CD4-positive, alpha-beta T cell treated with Interleukin-15 for 1 hour (primary cell): ENCODE data around the gene SCLY.
A peak's percentile ranks its signal among the peaks of the same experiment; 100 is the strongest.

Source experiments
- DNase-seq: peaks from one replicate; pipeline ENCODE4 v3.0.0-alpha.2; 2020

SCLY gene

DNA sequence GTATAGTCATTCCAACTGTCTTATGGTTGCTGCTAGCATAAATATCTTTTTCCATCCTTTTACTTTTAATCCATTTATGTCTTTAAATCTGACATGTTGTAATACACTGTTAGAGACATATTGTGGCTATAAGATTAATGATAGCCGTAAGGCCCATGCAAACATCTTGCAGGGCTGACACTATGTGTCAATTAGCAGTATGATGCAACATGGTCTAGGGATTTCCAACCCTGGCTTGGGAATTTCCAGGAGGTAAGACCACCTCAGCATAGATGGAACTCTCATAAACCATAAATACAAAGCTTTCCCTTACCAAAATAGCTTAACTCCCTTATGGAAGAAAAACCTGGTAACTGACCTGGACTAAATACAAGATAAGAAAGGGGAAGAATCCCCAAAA lies 16.5 kb downstream of the SCLY start:
- DNase-seq = no peak

DNA sequence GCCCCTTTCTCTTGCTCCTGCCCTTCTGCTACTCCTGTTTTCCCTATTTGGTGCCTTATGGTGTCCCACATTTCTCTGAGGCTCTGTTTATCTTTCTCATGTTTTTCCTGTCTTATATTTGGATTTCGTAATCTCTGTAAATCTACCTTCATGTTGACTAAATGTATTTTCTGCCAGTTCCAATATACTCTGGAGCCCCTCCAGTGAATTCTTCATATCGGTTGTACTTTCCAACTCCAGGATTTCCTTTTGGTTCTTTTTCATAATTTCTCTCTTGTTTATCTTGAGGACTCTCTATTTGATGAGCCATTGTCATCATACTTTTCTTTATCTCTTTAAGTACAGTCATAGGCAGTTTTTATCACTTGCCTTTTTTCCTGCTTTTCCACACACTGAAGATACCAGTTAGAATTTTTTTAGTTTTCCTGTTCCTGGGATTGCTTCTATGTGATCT lies 19.1 kb downstream of the SCLY start:
- DNase-seq = no peak

DNA sequence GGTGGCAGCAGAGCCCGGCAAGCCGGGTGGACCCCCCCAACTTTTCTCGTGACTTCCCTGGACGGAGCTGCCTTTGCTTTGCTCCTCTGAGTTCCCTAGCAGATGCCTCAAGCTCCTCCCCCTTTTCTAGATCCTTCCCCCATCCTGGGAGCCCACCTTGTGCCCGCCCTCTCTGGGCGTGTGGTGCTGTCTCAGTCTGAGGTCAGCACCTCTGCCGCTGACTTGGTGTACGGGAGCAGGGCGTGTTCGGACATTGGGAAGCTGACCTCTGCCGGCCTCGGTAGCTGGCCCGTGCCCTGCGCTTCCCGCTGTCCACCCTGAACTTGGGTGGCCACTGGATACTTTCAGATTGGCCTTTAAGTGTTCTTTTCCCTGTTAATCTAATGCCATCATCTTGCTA lies 19.7 kb downstream of the SCLY start:
- no peak for DNase-seq

DNA sequence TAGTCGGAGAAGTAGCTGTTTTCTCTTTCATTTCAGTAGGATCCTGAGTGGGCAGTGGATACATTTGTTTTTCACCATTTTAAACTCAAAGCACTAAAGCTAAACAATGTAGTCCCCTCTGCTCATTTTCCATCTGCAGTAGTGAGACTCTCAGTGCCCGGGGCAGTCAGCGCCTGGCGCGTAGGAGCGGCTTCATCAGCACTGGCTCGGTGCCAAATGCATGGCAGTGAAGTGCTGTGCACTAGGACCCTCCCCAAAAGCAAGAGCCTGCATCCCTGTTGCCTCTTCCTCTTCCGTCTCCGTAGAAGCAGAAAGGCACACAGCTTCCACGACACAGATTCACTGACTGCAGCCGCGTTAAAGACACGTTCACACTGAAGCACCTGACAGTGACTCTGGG lies 20.3 kb downstream of the SCLY start:
- DNase-seq = no peak

DNA sequence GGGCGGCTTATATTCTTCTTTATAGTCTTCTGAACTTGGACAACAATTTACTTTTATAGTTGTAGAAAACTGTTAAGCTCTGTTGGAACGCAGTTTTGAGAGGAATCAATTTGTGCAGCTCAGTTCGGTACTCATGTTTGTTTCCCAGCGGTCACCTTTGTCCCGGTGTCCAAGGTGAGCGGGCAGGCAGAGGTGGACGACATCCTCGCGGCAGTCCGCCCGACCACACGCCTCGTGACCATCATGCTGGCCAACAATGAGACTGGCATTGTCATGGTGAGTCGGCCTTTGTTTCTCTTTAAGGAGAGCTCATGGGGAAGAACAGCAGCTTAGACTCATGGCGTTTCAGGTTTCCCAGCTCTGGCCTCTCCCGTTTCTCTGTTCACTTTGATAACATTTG lies 20.8 kb downstream of the SCLY start:
- no peak for DNase-seq

DNA sequence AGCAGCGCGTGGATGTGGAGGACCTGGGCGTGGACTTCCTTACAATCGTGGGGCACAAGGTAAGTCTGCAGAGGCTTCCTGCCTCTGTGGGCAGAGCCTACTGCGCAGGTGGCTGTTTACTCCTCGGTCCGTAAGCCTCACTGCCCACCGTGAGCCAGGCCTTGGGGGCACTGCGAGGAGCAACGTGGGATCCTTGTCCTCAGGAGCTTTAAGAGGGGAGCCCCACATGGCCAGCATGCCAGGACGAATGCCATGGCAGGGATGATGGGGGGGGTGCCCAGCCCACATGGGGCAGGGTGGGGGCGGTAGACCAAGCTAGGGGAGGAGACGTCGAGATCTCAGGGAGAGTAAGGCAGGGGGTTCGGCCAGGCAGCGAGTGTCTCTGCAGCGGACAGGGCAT lies 21.4 kb downstream of the SCLY start:
- no peak for DNase-seq

DNA sequence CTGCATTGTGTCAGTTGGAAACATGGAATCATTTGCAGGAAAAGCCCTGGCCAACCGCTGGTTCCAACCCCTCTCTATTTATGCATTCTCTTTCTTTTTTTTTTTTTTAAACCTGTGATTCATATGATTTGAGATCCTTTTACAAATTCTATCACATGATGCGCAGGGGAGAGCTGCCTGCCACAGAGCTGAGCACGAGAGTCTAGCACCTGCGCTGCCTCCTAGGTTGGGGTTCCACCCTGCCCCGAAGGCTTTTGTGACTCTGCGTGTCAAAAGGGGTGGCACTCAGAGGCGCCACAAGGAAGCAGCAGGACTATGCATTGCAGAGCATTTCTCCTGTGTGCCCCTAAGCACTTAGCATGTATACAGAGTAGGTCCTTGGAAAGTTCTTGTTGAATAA lies 22.0 kb downstream of the SCLY start:
- no peak for DNase-seq

DNA sequence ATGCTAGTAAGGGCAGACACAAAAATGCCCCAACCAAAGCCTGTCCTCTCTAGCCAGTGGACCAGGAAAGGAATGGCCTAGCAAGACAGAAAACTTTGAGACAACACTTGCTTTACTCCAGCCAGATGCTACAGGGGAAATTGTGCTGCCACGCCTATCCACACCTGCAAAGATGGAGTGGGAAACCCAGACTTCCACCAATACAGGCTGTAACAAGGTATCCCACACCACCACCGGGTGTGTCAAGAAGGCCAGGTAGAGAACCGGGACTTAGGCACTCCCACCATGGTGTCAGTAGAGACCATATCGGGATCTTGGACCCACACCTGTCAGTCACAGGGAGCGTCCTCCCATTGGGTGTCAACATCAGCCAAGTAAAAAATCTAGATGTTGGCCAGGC lies 23.1 kb downstream of the SCLY start:
- DNase-seq = no peak

DNA sequence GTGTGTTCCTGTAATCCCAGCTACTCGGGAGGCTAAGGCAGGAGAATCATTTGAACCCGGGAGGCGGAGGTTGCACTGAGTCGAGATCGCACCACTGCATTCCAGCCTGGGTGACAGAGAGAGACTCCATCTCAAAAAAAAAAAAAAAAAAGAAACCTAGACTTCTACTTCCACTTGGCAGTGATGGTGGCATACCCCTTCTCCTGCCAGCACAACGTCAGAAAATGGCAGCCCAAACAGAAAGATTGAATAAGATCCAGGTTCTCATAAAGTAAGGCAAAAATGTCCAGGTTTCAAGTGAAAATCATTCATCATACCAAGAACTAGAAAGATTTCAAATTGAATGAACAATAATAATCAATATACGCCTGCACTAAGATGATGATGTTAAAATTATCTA lies 24.0 kb downstream of the SCLY start:
- DNase-seq = no peak

DNA sequence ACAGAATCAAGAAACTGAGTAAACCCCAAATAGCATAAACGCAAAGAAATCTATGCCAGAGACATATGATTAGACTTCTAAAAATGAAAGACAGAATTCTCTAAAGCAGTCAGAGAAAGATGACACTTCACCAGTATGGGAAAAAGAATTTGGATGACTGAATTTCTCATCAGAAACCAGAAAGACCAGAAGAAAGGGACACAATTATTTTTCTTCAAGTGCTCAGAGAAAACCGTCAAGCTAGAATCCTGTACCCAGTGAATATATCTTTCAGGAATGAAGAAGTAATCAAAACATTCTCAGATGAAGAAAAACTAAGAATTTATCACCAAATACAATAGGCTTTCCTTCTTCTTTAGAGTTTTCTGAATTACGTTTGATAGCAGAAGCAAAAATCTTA lies 25.1 kb downstream of the SCLY start:
- DNase-seq = no peak

DNA sequence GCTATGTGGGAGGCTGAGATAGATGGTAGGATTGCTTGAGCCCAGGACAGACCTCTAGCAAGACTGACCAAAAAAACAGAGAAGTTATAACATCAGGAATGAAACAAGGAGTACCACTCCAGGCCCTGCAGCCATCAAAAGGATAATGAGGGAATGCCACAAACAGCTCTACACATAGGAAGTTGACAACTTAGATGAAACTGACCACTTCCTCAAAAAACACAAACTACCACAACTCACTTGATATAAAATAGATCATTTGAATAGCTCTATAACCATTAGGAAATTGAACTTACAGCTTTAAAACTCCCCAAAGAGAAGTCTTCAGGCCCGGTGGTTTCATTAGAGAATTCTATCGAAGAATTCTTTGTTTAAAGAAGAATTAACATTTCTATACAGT lies 26.4 kb downstream of the SCLY start:
- DNase-seq = no peak

DNA sequence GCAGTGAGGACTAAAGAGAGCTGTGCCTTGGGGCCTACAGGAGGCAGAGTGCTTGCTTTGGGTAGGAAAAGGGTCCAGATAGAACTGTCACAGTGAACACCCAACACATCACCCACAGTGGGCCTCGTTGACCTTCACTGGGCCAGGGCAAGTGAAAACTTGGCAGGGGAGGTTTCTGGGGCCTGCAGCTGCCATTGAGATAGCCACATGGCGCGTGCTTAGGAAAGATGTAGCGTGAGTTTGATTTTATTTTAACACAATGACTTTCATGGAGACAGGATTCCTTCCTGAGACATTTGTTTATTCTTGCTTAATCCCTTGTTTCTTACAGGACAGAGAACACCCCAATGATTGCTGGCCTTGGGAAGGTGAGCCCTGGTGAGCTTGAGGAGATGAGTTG lies 30.1 kb downstream of the SCLY start:
- DNase-seq = no peak

DNA sequence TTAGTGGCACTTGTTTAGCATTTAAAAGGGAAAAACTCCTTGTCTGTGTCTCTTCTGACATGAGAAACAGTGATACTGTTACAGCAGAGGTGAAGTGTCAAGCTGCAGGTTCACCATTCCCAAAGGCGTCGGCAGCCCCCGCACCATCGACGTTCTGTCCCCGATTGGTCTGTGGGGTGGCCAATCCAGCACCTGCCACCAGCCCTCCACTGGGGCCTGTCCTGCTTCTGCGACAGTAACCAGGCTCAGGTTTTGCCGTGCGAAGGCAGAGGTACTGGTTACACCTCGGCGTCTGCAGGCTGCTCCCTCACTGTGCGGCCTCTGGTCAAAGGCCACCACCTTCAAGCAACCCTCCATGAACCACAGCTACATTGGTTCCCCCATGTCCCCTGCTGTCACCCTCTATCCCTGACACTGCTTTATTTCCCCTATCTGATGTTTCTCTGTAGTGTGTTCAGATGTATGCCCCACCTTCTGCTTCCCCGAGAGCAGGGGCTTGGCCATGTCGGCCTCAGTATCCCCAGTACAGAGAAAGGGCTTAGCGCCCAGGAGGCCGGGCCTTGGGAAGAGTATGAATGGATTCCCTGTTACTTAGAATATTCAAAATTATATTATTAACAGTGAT lies 30.7 kb downstream of the SCLY start:
- no peak for DNase-seq

DNA sequence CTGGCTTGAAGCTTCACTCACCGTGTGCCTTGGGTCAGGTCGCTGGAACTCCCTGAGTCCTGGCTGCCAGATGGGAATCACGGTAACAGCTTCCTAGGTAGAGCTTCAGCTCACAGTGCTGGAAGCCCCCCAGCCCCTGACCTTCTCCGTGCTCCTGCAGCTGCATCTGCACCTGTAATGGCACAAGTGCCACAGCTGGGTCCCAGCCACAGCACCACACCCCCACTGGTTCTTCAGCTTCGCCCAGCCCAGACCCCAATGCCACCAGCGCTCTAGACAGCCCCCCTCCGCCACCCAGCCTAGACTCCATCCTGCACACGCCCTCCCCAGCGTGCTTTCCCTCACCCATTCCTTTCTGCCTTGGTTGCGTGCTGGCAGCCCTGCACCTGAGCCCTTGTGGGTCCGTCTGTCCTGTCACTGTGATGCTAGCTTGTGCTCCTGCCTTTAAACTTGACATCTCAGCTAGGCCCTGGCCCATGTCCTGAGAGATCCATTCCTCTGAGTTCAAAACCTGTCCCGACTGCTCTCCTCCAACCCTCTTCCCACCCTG lies 31.8 kb downstream of the SCLY start:
- DNase-seq = no peak

DNA sequence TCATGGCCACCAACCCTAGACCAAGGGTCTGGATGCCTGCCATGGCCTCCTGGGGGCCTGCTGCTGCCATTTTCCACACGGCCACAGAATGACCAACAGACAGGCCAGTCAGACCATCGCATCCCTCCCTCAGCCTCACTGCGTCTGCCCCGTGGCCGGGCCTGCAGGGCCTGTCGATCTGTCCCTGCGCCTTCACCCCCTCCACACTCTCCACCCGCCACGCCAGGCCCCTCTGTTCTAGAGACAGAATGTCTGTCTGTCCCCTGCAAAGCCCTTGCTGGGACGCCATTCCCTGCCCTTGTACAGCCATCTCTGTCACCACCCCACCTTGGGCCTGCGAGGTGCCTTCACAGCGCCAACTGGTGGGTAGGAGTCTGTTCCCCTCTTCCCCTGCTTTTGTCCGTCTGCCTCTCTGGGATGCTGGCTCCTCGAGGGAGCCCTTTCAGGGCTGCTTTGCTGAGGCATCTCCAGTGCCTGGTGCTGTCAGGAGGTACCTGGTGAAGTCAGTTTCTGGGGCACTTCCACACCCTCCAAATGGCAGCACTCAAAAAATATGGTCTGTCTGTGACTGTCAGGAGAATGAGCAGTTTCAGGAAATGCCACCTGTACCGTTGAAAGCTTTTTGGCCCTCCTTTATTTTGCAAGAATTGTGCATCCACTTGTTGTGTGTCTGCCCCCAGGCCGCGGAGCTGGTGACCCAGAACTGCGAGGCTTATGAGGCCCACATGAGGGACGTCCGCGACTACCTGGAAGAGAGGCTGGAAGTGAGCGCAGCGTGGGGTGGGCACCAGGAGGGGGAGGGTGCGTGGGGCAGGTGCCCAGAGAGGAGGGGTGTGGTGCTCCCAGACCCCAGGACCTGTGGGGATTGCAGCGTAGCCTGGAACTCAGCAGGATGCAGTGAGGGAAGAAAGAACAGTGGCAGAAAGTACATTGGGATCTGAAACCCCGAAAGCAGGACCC lies 32.7 kb downstream of the SCLY start:
- DNase-seq = no peak

DNA sequence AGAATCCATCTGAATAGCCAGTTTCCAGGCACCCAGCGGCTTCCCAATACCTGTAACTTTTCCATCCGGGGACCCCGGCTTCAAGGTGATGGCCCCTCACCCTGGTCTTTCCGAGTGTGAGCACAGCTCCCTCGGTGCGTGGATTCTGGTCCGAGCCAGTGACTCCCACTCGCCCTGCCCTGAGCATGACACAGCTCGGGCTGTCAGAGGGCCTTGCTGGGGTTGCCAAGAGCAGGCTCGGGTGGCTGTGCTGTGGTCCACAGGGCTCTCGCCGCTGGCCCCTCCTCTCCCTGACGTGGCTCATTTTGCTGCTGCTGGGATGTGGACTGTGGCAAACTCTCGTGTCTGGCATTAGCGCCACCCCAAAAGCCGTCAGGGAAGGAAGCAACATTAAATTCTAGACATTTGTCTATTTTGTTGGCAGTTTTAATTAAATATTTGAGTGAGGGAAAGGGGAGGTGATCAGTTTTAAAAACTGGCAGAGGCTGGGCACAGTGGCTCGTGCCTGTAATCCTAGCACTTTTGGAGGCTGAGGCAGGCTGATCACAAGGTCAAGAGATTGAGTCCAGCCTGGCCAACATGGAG lies 33.7 kb downstream of the SCLY start:
- DNase-seq = no peak

DNA sequence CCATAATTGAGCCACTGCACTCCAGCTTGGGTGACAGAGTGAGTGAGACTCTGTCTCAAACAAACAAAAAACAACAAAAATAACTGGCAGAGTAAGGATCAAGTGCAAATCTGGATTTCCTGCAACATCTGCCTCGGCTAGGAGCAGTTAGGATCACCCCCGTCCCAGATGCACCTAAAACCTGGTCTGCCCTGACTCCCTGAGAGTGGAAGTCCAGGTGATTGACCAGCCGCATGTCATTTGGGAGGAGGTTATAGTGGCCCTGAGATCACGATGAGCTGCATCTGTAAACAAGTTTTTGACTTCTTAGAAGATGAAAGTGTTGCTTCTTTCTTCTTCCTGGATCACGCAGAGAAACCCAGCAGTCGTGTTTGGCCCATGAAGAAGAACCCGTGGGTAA lies 34.3 kb downstream of the SCLY start:
- DNase-seq = no peak

DNA sequence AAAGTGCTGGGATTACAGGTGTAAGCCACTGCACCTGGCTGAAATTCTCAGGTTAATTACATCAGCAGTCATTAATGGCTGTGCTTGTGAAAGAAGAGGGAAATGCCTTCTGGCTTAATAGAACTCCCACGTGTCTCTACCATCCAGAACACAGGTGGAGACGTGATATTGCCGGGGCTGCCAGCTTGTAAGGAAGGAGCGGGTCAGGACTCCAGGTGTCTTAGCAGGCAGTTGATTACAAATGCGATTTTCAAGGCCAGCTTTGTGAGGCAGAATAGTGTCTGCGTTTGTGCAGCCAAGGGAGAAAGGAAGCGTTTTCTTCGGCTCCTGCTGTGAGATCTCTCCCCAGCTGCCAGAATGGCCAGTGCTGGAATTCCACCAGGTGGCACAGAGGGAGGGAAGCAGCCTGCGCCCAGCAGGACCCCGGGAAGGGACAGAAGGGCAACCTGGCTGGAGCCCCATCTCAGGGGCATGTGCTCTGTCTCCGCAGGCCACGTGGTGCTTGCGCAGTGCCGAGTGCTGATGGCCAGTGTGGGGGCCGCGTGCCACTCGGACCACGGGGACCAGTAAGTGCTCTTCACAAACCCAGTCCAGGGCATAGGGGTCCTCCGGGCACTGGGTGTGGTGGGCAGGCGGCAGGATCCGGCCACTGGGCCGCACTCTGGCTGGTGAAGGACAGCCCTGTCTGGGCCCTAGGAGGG lies 35.7 kb downstream of the SCLY start:
- DNase-seq = no peak

DNA sequence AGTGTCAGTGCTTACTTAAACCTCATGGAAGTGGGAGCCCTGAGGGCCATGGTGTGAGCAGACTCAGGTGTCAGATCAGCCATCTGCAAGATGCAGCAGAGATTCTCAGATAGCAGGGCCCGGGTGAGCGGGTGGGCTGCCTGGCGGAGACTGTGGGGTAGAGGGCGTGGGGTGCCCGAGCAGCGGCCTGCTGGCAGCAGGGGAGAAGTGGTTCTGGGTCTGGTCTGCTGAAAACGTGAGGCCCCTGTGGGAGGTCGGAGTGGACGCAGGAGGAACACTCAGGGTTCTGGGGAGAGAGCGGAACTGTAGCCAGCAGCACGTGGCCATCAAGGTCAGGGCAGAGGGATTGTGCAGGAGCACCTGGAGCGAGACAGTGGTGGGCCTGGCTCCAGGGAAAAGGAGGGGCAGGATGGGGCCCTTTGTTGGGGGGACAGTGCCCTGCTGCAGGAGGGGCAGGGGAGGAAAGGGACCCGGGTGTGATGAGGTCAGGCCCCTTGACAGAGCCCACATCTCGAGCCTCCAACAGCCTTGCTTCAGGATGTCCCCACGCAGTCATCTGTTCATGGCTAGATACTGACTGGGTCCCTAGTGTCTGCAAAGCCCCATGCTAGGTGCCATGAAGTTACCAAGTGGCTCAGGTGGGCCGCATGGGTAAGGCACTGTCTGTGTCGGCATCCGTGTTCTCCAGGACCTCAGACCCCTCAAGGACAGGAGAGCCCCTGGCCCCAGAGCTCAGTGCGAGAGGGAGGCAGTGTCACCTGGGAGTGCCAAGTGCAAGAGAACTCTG lies 36.6 kb downstream of the SCLY start:
- DNase-seq = no peak

DNA sequence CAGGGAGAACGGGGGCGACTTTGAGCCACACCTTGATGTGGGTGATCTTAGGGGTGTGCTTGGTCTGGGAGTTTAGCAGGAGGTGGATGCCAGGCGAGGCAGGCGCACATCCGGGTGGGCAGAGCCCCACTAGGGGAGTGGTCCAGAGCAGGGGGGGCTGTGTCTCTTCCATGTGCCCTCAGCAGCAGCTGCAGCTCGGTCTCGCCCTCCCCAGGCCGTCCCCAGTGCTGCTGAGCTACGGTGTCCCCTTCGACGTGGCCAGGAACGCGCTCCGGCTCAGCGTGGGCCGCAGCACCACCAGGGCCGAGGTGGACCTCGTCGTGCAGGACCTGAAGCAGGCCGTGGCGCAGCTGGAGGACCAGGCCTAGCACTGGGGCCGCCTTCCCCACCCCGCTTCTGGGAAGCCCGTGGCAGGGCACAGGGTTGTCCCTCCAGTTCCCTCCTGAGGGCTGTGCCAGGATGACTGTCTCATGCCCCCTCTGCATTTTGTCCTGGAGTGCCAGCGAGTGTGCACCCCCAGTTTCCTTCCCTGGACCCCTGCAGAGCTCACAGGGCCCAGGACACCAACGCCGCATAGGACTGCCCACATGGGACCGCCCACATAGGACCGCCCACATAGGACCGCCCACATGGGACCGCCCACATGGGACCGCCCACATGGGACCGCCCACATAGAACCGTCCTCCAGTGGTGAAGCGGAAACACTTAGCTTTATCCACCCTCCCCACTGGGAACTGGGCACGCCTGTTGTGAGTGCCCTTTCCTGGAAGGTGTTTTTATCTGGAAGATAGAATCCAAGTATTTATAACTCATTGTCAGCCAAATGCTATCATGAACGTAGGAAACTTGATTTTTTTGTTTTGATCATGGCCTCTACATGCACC lies 37.4 kb downstream of the SCLY start:
- peak; percentile 47 for DNase-seq
